ENCODE measurements around the gene WFS1. TPM values are rescaled to one million over a fixed set of nuclear protein-coding genes. Genes with fewer than 3 reads are reported as not detected.

Gene WFS1
- total and polyA plus RNA-seq, 2 of the 8 experiments (the other 6 are each of a cell fraction or from before 2014, with no cell fraction given): 29.1 to 43.1 TPM

DNA sequence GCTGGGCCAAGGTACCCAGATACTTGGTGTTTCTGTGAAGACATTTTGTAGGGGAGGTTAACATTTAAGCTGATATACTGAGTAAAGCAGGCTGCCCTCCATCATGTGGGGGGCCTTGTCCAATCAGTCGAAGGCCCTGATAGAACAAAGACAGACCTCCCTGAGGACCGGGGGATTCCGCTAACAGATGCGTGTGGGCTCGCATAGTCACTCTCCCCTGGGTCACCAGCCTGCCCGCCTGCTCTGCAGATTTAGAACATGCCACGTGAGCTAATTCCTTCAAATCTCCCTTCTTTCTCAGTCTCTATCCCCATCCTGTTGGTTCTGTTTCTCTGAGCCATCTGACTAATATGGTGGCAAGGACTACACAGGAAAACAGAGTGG is 60.7 kb downstream of the WFS1 start:
- no peak overlapping the region for H3K56ac ChIP-seq (replicated peaks; ENCODE audit: insufficient read length, low read depth, low read length)
- 88% methylated on average over 6 of the region's 7 CpGs; no CpG with 5 or more reads in 1 of the 2 experiments for WGBS, 2 experiments (ENCODE audit: extremely low coverage in 1 of 2, insufficient coverage in 1 of 2, insufficient read length in 1 of 2, insufficient replicate concordance in 2 of 2, low coverage in 1 of 2, low lambda C conversion rate in 2 of 2, missing lambda C conversion rate in 1 of 2)
- no peak overlapping the region for H4K5ac ChIP-seq (ENCODE audit: insufficient read length, low read depth, low read length)
- CTCF ChIA-PET (ENCODE audit: partially characterized antibody): interaction anchor here (0.6 to 22.3 kb wide), 32 partner anchors 10 to 736 kb away, joined by 3 to 908 read pairs (median 6); partner anchors contain the start of gene WFS1
- no peak overlapping the region for H2BK5ac ChIP-seq (ENCODE audit: low read depth, low read length)
- H4K8ac ChIP-seq (ENCODE audit: extremely low read depth, insufficient read depth, low read length): no peak overlapping the region
- no peak overlapping the region for H3K14ac ChIP-seq (ENCODE audit: insufficient read length)
- no peaks in the 10 kb centered on the region for H3K36me3 ChIP-seq (ENCODE audit: control insufficient read depth in 2 of 4, insufficient read depth in 4 of 4, low read length in 3 of 4)
- H3K23me2 ChIP-seq (ENCODE audit: low read depth, low read length): no peaks in the 10 kb centered on the region
- no peak overlapping the region for H3K18ac ChIP-seq (ENCODE audit: extremely low read depth, low read length)
- DNase-seq (ENCODE audit: low read depth in 1 of 2, low spot score in 2 of 2): no peak
- no peaks in the 10 kb centered on the region for H3K79me1 ChIP-seq (ENCODE audit: low read depth, low read length)
- peaks cover 4 to 11% of the 10 kb centered on the region in 2 experiments; a peak in 3 of 4 replicates for H3K9me3 ChIP-seq (ENCODE audit: insufficient read depth in 2 of 2, low read depth in 1 of 2, low read length in 1 of 2)
- no peak for FAIRE-seq
- no peak overlapping the region for H2BK12ac ChIP-seq (ENCODE audit: low read depth, low read length)
- no peak overlapping the region for H3K4me3 ChIP-seq (ENCODE audit: extremely low read depth in 1 of 4, insufficient read depth in 2 of 4, low read depth in 3 of 4, low read length in 4 of 4)
- no peak overlapping the region for H2AK5ac ChIP-seq (ENCODE audit: low read depth, low read length)
- H3K4me2 ChIP-seq (ENCODE audit: insufficient read depth in 1 of 2, low read depth in 2 of 2, low read length in 2 of 2): no peak overlapping the region
- no peak overlapping the region for H2BK120ac ChIP-seq (replicated peaks; ENCODE audit: low read depth, low read length)
- no peak overlapping the region for H2BK20ac ChIP-seq (ENCODE audit: low read length)
- peaks cover 0 to 2% of the 10 kb centered on the region in 2 experiments for H4K20me1 ChIP-seq (replicated peaks in 1 of 2; ENCODE audit: control insufficient read depth in 1 of 2, insufficient read depth in 2 of 2, low read length in 2 of 2)
- no peak overlapping the region for H3K9ac ChIP-seq (replicated peaks in 1 of 4; ENCODE audit: extremely low read depth in 1 of 4, low read depth in 3 of 4, low read length in 3 of 4)
- H3K79me2 ChIP-seq (ENCODE audit: control insufficient read depth in 1 of 2, insufficient read depth in 2 of 2, low read length in 2 of 2): no peaks in the 10 kb centered on the region
- H2BK15ac ChIP-seq (ENCODE audit: low read length): no peak overlapping the region
- H4K91ac ChIP-seq (replicated peaks; ENCODE audit: insufficient read length, low read length): no peak overlapping the region
- H3K27ac ChIP-seq (ENCODE audit: low read depth, low read length): no peak overlapping the region
- H3K23ac ChIP-seq (ENCODE audit: insufficient read length): no peak overlapping the region
- H3K4me1 ChIP-seq (replicated peaks in 1 of 4; ENCODE audit: control insufficient read depth in 3 of 4, insufficient read depth in 4 of 4, low read length in 3 of 4): peaks cover 0 to under 1% (median 0%) of the 10 kb centered on the region in 4 experiments; a peak in 2 of 7 replicates
- H2AFZ ChIP-seq (ENCODE audit: low read length): no peak overlapping the region
- POLR2A ChIA-PET (ENCODE audit: partially characterized antibody): no interaction called here
- no peaks in the 10 kb centered on the region for H3K27me3 ChIP-seq (replicated peaks in 1 of 4; ENCODE audit: control insufficient read depth in 3 of 4, extremely low read depth in 1 of 4, insufficient read depth in 3 of 4, low read length in 3 of 4)
- H3K4ac ChIP-seq (replicated peaks; ENCODE audit: insufficient read length, low read depth, low read length): no peak overlapping the region
- TF ChIP-seq RAD21 (IDR thresholded peaks at IDR 0.05 in 1 of 2, conservative IDR thresholded peaks at IDR 0.05 in 1 of 2; ENCODE audit: low read depth in 2 of 2, low read length in 2 of 2) (no peak), CHD1 (IDR thresholded peaks at IDR 0.05; ENCODE audit: low read depth, low read length) (no peak), JUN (IDR thresholded peaks at IDR 0.05; ENCODE audit: low read depth, low read length) (no peak), SIRT6 (IDR thresholded peaks at IDR 0.05; ENCODE audit: low read length) (no peak), CBX8 (IDR thresholded peaks at IDR 0.05; ENCODE audit: borderline replicate concordance, low read depth, low read length) (no peak), EZH2 (IDR thresholded peaks at IDR 0.05; ENCODE audit: low read depth, low read length, severe bottlenecking) (no peak), EP300 (IDR thresholded peaks at IDR 0.05; ENCODE audit: borderline replicate concordance in 1 of 2, low read depth in 2 of 2, low read length in 2 of 2) (no peak), SP1 (IDR thresholded peaks at IDR 0.05; ENCODE audit: low read depth, low read length) (no peak), SIX5 (IDR thresholded peaks at IDR 0.05; ENCODE audit: low read depth, low read length) (no peak), TCF12 (IDR thresholded peaks at IDR 0.05; ENCODE audit: low read depth, low read length) (no peak), TBP (IDR thresholded peaks at IDR 0.05; ENCODE audit: low read depth, low read length) (no peak), TAF7 (optimal IDR thresholded peaks at IDR 0.05; ENCODE audit: borderline replicate concordance, low read depth, low read length) (no peak)
- TF ChIP-seq, protein P1, sequence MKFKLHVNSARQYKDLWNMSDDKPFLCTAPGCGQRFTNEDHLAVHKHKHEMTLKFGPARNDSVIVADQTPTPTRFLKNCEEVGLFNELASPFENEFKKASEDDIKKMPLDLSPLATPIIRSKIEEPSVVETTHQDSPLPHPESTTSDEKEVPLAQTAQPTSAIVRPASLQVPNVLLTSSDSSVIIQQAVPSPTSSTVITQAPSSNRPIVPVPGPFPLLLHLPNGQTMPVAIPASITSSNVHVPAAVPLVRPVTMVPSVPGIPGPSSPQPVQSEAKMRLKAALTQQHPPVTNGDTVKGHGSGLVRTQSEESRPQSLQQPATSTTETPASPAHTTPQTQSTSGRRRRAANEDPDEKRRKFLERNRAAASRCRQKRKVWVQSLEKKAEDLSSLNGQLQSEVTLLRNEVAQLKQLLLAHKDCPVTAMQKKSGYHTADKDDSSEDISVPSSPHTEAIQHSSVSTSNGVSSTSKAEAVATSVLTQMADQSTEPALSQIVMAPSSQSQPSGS (IDR thresholded peaks at IDR 0.05; ENCODE audit: low read length): no peak
